ENCODE results near the gene GGN.

- no peak for TF ChIP-seq CTCF (IDR thresholded peaks at IDR 0.05)
- no peak for TF ChIP-seq POLR2A (IDR thresholded peaks at IDR 0.05)
Measured at GRCh38 chr19:38340927-38341326, 46.9 kb downstream of the GGN start.

Data from thyroid gland (tissue), 4 donors.